Stimulated activated CD8-positive, alpha-beta memory T cell treated with anti-CD3 and anti-CD28 coated beads, Interleukin-15, amount 100 ng/mL, for 48 hours (primary cell): ENCODE data around the gene CTPS2.
"Not testable (repeated sequence)": the region's sequence is repeated elsewhere in the genome, so short reads cannot be mapped to it uniquely, and the experiment has no call there.

Experiments
- DNase-seq, 2 donors: peaks; one replicate each; pipeline ENCODE4 v3.0.0-alpha.2; 2020; ENCODE audit warnings: low read depth in 2 of 2

CTPS2 gene

GRCh38 chrX:16604337-16604736 lies 108.1 kb downstream of the CTPS2 start:
- no peak for DNase-seq

GRCh38 chrX:16603822-16604221 lies 108.6 kb downstream of the CTPS2 start:
- DNase-seq: no peak

DNA sequence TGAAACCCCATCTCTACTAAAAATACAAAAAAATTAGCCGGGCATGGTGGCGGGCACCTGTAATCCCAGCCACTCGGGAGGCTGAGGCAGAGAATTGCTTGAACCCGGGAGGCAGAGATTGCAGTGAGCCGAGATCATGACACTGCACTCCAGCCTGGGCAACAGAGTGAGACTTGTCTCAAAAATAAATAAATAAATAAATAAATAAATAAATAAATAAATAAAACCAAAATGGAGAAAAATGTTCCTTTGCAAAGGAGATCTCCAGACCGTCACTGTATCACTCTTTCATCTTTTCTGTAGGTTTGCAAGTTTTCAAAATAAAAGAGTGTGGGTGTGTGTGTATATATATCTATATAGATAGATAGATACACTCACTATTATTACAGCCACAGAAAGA lies 109.2 kb downstream of the CTPS2 start:
- not testable (repeated sequence) for DNase-seq

DNA sequence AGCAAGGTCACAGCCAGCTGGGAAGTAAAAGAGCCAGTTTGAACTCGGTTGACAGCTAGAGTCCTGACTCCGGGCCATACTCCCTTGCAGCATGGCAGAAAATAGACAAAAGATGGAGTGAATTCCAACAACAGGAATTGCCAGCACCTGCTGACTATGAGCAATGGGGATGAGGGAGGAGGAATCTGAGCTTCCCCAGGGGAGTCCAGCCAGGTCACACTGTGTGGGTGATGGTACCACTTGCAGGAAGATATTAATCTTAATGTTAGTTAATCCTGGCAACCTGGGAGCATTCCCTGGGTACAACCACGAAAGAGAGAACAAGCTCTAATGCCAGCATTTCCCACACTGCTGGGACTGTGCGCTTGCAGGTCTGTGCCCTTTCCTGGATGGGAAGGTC lies 110.6 kb downstream of the CTPS2 start:
- DNase-seq: no peak

- DNase-seq: no peak
Measured at GRCh38 chrX:16594490-16594889, 118.0 kb downstream of the CTPS2 start.

GRCh38 chrX:16593801-16594200 lies 118.7 kb downstream of the CTPS2 start:
- no peak for DNase-seq

DNA sequence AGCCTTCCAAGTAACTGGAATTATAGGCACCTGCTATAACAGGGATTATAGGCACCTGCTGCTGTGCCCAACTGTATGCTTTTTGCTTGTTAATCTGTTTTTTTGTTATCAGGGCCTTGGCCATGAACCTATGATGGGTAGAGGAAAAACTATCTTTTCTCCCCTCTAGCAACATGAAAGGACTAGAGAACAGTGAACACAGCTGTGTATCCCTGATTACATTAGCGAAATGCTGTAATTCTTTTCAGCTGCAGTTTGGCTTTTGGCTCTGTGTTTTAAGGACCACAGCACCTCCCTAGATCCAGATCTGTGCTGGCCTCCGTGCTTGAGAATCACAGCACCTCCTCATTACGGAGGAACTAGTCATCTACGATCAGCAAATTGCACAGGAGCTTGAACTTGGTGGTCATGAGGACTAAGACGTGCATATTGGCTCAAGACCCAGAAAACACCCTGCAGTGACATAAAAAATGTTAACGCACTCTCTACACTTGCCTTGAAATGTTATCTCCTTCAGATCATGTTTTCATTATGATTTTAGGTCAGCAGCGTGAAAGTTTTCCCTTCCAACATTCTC lies 120.2 kb downstream of the CTPS2 start:
- DNase-seq: no peak

GRCh38 chrX:16589826-16590225 lies 122.6 kb downstream of the CTPS2 start:
- DNase-seq: no peak

DNA sequence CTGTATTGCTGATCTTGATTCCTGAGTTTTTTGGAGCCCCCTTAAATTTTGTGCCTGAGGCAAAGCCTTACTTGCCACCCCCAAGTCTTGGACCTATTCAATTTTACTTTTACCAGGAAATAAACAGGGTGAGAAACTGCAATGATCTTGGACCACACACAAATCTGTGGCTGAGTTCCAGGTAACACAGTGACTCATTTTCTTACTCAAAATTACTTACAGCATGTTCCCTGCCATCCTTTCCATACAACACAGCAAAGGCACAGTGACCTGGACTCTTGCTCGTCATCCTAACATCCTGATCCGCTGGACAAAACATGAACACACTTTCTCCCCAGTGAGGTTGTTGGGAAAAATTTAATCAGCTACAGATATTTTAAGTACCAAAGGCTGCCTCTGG lies 123.3 kb downstream of the CTPS2 start:
- DNase-seq: no peak

GRCh38 chrX:16588266-16588665 lies 124.2 kb downstream of the CTPS2 start:
- DNase-seq: no peak

- no peak for DNase-seq
Measured at GRCh38 chrX:16587836-16588235, 124.6 kb downstream of the CTPS2 start.

GRCh38 chrX:16586377-16587112 lies 125.9 kb downstream of the CTPS2 start:
- DNase-seq: no peak

GRCh38 chrX:16585486-16586376 lies 126.7 kb downstream of the CTPS2 start:
- DNase-seq: no peak

GRCh38 chrX:16580004-16580797 lies 132.3 kb downstream of the CTPS2 start:
- DNase-seq: not testable (repeated sequence)

DNA sequence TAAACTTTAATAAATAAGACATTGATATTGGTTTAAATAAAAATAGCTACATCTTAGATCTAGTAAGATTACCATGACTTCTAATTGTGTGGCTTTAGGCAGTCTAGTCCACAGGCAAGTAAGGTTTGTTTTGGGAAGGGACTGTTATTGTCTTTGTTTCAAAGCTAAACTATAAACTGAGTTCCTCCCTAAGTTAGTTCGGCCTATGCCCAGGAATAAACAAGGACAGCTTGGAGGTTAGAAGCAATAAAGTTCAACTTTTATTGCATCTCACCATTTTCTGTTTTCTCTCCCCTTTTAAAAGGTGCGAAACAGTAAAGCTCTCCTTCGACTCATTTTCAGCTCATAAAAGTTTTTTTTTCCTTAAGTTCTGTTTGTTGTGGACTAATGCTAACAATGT lies 133.0 kb downstream of the CTPS2 start:
- DNase-seq: no peak

GRCh38 chrX:16578218-16578617 lies 134.3 kb downstream of the CTPS2 start:
- DNase-seq: no peak

DNA sequence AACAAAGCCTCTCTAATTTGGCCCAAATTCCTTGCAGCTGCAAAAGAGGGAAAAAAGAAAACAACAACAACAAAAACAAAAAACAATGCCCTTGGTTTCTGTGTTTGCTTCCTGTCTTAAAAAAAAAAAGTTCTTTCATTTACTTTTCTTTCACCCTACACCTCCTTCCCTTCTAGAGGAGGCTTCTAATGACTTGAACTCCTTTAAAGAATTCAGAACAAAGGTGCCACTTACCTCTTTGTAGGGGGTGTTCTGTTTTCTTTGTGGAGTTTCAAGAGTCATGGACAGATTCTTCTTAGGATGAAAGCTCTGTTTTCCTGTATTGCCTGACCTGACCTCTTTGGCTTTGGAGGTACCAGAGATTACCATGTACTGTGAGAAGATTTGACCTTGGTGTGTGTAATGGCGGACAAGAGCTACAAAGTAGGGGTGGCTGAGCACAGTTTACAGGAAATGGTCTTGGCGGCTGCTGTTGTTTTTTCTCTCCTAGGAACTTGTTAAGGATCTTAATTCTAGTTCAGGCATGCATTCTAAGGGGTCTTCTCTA lies 134.9 kb downstream of the CTPS2 start:
- DNase-seq: no peak

DNA sequence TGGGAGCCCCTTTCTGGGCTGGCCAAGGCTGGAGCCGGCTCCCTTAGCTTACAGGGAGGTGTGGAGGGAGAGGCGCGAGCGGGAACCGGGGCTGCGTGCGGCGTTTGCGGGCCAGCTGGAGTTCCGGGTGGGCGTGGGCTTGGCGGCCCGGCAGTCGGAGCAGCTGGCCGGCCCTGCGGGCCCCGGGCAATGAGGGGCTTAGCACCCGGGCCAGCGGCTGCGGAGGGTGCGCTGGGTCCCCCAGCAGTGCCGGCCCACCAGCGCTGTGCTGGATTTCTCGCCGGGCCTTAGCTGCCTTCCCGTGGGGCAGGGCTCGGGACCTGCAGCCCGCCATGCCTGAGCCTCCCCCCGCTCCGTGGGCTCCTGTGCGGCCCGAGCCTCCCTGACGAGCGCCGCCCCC lies 137.1 kb downstream of the CTPS2 start:
- not testable (repeated sequence) for DNase-seq

DNA sequence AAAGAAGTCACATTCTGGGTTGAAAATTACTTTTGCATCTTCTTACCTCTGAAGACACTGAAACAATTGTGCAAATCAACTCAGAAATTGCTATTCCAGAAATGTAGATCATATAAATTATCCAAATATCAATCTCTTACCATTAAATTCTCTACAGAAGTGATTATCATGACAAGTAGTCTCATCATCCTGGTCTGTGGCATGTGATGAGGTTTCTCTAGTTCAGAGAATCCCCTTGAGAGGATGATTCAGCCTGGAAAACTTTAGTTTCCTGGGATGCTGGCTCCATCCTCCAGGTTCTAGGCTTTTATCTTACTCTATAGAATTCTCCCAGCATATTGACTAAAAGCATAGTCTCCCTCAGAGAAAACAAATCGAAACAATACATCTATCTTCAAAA lies 138.7 kb downstream of the CTPS2 start:
- no peak for DNase-seq

- no peak for DNase-seq
Measured at GRCh38 chrX:16567681-16568080, 144.8 kb downstream of the CTPS2 start.

DNA sequence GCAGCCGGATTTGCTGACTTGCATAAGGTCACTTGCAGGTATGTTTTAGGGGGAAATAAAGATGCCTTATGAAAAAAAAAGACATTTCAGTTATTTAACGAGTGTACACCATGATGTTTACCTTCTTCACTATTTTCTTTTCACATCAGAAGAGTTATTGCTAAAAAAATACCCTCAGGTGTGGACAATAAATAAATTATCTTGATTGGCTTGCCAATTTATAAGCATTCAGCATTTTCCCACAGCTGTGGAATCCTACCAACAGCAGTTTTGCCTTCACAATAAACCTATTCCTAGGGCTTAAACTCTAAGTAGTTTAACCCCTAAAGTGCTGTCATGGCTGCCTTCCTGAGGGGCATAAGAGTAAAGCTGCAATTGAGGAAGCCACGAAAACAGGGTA lies 145.9 kb downstream of the CTPS2 start:
- no peak for DNase-seq

GRCh38 chrX:16560173-16560572 lies 152.3 kb downstream of the CTPS2 start:
- no peak for DNase-seq
